ENCODE measurements around the gene PPP3CB.
"Not testable (repeated sequence)": the region's sequence is repeated elsewhere in the genome, so short reads cannot be mapped to it uniquely, and the experiment has no call there.

The PPP3CB gene

GRCh38 chr10:73413528-73414229 lies 82.1 kb downstream of the PPP3CB start, which contains the start of gene ANXA7:
TSS of gene ANXA7 (minus strand) at chr10:73414058. CDS start at chr10:73400856, 13,202 bp downstream.
- DNase-seq: peak; percentile 72

DNA sequence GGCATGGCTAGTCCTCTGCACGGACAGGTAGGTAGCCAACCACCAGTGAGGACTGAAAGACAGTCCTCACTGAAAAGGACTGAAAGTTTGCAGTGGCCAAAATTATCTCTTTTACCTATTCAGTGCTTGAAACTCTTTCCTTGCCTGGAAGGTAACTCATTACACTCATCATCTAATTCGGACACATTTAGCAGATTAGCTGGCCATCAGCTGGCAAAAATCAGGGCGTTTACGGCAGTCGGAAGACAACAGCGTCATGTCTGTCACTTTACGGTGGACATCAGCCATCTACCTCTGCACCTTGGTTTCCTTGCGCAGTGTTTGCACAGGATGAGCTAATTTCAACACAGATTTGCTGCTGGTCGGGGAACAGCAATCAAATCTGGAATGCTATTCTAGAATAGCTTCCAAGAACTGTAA lies 82.7 kb downstream of the PPP3CB start:
- peak; percentile 44 for DNase-seq

DNA sequence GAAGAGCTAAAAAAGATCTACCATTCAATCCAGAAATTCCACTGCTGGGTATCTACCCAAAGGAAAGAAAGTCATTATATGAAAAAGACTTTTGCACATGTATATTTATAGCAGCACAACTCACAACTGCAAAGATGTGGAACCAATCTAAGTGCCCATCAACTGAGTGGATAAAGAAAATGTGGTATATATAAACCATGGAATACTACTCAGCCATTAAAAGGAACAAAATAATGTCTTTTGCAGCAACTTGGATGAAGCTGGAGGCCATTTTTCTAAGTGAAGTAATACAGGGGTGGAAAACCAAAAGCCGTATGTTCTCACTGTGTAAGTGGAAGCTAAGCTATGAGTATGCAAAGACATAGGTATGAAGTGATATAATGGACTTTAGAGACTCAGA lies 84.9 kb downstream of the PPP3CB start:
- DNase-seq: no peak

DNA sequence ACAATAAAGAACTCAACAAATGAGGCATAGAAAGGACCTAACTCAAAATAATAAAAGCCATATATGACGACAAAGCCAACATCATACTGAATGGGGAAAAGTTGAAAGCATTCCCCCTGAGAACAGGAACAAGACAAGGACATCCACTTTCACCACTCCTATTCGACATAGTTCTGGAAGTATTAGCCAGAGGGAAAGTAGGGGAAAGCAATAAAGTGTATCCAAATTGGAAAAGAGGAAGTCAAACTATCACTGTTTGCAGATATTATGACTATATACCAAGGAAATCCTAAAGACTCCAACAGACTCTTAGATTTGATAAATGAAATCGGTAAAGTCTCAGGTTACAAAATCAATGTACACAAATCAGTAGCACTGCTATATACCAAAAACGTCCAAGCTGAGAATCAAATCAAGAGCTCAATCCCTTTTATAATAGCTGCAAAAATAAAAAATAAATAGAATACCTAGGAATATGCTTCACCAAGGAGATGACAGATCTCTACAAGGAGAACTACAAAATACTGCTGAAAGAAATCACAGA lies 86.8 kb downstream of the PPP3CB start:
- no peak for DNase-seq

DNA sequence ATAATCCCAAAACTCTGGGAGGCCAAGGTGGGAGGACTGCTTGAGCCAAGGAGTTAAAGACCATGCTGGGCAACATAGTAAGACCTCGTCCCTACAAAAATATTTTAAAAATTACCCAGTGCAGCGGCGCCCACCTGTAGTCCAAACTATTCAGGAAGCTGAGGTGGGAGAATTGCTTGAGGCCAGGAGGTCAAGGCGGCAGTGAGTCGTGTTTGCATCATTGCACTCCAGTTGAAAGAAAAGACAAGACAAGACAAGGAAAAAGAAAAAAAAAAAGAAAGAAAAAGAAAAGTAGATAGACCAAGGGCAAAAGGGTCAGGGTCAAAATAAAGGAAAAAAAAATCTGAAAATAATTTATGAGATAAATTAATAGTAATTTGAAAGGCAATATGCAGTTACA lies 87.8 kb downstream of the PPP3CB start:
- no peak for DNase-seq

GRCh38 chr10:73407495-73407894 lies 88.3 kb downstream of the PPP3CB start:
- DNase-seq: no peak

- DNase-seq: no peak
These were observed 89.0 kb downstream of the PPP3CB start for GRCh38 chr10:73406846-73407245.

GRCh38 chr10:73405556-73405955 lies 90.3 kb downstream of the PPP3CB start:
- no peak for DNase-seq

DNA sequence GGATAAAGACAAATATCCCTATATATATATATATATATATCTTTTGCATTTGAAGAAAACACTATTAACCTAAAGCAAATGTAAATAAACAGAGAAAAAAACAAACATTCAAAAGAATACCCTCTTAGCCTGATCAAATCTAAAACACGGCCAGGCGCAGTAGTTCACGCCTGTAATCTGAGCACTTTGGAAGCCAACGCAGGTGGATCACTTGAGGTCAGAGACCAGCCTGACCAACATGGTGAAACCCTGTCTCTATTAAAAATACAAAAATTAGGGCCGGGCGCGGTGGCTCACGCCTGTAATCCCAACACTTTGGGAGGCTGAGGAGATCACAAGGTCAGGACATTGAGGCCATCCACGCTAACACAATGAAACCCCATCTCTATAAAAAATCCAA lies 91.1 kb downstream of the PPP3CB start:
- no peak for DNase-seq

- no peak for DNase-seq
These were observed 94.2 kb downstream of the PPP3CB start for GRCh38 chr10:73401636-73402035.

- DNase-seq: no peak
These were observed 96.8 kb downstream of the PPP3CB start for GRCh38 chr10:73399063-73399462.

- no peak for DNase-seq
These were observed 97.8 kb downstream of the PPP3CB start for GRCh38 chr10:73398024-73398423.

DNA sequence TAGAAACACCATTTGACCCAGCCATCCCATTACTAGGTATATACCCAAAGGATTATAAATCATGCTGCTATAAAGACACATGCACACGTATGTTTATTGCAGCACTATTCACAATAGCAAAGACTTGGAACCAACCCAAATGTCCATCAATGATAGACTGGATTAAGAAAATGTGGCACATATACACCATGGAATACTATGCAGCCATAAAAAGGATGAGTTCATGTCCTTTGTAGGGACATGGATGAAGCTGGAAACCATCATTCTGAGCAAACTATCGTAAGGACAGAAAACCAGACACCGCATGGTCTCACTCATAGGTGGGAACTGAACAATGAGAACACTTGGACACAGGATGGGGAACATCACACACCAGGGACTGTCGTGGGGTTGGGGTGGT lies 101.5 kb downstream of the PPP3CB start:
- DNase-seq: not testable (repeated sequence)

DNA sequence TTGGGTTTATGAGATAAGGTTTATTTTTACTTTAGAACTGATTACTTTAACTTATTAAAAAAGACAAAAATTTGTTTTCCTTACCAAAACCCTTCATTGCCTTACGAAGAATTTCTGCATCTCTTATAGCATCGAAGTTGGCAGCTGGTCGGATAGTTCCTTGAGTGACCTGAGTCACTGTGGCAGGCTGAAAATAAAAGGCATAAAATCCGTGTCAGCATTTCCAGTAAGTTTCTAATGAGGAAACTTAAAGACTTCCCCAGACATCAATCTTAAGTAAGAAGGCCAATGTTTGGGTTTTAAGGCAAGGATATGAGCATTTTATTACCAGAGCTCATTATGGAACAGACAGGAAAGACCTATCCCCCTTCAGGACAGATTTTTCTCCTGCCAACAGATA lies 107.6 kb downstream of the PPP3CB start:
- no peak for DNase-seq

DNA sequence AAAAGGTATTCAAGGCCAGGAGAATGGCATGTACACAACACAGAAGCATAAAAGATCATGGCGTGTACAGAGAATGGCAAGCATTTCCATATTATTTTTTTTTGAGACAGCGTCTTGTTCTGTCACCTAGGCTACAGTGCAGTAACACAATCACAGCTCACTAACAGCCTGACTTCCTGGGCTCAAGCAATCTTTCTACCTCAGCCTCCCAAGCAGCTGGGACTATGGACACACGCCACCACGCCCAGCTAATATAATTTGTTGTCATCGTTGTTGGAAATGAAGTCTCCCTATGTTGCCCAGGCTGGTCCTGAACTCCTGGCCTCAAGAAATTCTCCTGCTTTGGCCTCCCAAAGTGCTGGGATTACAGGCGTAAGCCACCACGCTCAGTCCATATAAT lies 109.2 kb downstream of the PPP3CB start:
- no peak for DNase-seq
